NCI-H2196 treated with DMSO at 0.1 percent for 48 hours (cell line): ENCODE measurements around the gene C16orf90.
"Not testable (repeated sequence)": the region's sequence is repeated elsewhere in the genome, so short reads cannot be mapped to it uniquely, and the experiment has no call there.

Experiments used
- DNase-seq: peaks from one replicate; lab custom pipeline; 2025; ENCODE audit not compliant: unreplicated experiment; lab: John Stamatoyannopoulos, UW

C16orf90 gene

GRCh38 chr16:3513892-3514583, 18.7 kb upstream of the C16orf90 start:
- DNase-seq: no peak

GRCh38 chr16:3511286-3512180, 16.2 kb upstream of the C16orf90 start:
- DNase-seq: no peak

- no peak for DNase-seq
Measured at GRCh38 chr16:3510416-3510815, 15.1 kb upstream of the C16orf90 start.

DNA sequence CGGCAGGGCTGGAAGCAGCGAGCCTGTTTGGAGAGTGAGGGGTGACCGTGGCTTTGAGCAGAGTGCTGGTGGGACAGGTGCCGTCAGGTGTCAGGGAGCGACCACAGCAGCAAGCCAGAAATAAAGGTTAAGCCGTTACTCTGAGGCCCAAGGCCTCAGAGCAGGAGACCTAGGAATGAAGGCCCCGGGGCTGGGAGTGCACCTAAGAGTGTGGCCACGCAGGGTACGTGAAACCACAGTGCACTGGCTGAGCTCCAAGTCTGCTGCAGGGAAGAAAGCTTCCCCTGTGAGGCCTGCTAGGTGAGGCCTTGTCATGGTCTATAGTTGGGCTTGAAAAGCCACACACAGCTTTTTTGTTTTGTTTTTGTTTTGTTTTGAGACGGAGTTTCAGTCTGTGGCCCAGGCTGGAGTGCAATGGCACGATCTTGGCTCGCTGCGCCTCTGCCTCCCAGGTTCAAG, 14.2 kb upstream of the C16orf90 start:
- DNase-seq: no peak

DNA sequence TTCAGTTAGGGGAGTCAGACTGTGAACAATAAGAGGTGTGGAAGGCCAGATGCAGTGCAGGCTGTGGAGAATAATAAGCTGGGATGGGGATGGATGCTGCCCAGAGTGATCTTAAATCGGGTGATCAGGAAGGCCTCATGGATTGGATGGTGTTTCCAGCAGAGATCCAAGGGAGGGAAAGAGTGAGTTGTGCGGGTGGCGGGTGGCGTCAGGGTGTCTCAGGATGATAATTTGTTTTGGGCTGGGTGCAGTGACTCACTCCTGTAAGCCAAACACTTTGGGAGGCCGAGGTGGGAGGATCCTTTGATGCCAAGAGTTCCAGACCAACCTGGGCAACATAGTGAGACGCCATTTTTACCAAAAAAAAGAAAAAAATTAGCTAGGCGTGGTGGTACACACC, 13.4 kb upstream of the C16orf90 start:
- no peak for DNase-seq

- DNase-seq: no peak
Measured at GRCh38 chr16:3503523-3503922, 8.2 kb upstream of the C16orf90 start.

GRCh38 chr16:3501783-3502400, 6.6 kb upstream of the C16orf90 start:
- DNase-seq: peak; percentile 14

- not testable (repeated sequence) for DNase-seq
Measured at GRCh38 chr16:3501412-3501761, 6.1 kb upstream of the C16orf90 start.

DNA sequence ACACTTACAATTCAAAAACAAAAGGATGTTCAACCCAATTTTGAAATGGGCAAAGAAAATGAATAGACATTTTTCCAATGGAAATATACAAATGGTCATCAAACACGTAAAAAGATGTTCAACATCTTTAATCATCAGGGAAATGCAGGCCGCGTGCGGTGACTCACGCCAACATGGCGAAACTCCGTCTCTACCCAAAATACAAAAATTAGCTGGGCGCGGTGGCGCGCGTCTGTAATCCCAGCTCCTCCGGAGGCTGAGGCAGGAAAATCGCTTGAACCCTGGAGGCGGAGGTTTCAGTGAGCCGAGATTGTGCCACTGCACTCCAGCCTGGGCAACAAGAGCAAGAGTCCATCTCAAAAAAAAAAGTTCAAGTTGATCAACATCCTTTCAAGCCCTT, 3.7 kb upstream of the C16orf90 start:
- DNase-seq: no peak

GRCh38 chr16:3497771-3498170, 2.5 kb upstream of the C16orf90 start:
- DNase-seq: no peak

DNA sequence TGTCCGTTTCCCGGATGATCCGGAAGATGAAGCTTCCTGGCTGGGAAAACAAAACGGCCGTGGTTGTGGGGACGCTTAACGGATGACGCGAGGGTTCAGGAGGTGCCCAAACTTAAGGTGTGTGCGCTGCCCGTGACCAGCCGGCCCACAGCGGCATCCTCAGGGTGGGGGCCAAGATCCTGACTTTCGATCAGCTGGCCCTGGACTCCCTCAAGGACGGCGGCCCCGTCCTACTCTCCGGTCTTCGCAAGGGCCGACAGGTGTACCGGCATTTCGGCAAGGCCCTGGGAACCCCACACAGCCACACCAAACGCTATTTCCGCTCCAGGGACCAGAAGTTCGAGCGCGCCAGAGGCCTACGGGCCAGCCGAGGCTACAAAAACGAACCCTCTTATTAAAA, 1.1 kb upstream of the C16orf90 start:
- no peak for DNase-seq

GRCh38 chr16:3494386-3494973, 809 bp downstream of the C16orf90 start:
- DNase-seq: no peak

- no peak for DNase-seq
Measured at GRCh38 chr16:3492356-3492755, 2.9 kb downstream of the C16orf90 start.

DNA sequence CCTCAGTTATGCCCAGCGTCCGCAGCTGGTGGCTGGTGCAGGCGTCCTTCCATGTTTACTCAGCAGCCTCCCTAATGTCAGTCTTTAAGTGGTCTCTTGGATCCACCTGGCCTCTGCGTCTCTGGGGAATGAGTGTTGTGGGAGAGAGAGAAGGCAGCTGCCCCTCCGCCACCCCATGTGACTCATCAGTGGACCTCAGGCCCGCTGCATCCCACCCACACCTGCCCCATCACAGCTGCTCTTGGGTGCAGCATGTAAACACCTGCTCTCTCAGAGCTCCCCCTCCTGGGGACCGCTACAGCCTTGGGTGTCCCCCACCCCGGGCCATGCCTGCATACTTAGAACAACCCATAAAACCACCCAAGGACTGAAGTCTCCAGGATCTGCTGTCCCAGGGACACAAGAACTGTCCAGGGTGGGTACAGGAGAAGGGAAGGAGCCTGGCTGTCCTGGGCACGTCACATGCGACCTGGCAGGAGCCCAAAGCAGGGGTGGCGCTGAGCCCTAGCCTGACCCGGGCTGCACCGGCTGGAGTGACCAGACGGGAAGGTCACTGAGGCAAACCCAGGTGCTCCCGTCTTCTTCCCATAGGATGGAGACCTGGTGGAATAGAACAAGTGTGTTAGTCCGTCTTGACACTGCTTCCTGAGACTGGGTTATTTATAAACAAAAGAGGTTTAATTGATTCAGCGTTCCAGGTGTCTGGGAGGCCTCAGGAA, 4.2 kb downstream of the C16orf90 start:
- DNase-seq: no peak

DNA sequence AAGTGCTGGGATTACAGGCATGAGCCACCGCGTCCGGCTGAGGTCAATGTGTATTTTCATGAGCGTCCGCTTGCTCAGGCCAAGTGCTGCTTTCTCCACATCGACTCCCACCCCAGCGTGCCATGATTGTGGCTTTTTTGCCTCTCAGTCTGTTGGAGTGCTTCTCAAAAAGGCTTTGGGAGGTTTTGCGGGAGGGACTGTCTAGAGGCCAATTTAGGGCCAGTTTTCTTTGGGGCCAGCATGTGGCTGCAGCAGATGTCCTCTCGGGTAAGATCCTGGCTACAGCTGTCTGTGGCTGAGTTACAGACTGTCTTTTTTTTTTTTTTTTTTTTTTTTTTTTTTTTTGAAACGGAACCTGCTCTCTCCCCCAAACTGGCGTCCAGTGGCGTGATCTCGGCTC, 6.5 kb downstream of the C16orf90 start:
- DNase-seq: no peak

- no peak for DNase-seq
Measured at GRCh38 chr16:3487521-3488410, 7.5 kb downstream of the C16orf90 start.

DNA sequence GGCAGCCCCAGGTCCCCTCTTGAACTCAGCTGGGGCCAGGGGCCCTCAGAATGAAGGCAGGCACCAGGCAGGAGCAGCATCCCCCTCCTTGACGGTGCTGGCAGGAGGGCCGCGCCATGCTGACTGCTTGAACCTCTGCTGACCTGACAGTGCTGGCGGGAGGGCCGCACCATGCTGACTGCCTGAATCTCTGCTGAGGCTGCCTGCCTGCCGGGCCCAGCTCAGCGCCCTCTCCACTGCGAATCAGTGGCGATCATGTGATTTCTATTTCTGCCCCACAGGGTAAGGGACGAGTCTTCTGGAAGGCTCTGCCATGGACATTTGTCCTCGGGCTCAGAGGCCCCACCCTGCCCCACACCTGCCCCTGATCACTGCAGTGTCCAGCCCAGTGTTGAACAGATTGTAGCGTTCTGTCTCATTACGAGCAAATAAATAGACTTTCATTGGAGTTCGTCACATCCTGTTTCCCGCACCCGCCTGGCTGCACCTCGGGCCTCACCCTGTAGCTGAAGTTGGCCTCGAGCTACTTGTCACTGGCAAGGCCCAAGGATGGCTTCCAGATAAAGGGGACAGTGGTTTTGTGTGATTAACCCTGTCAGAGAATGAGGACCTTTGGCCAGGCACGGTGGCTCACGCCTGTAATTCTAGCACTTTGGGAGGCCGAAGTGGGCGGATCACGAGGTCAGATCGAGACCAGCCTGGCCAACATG, 8.6 kb downstream of the C16orf90 start:
- no peak for DNase-seq

DNA sequence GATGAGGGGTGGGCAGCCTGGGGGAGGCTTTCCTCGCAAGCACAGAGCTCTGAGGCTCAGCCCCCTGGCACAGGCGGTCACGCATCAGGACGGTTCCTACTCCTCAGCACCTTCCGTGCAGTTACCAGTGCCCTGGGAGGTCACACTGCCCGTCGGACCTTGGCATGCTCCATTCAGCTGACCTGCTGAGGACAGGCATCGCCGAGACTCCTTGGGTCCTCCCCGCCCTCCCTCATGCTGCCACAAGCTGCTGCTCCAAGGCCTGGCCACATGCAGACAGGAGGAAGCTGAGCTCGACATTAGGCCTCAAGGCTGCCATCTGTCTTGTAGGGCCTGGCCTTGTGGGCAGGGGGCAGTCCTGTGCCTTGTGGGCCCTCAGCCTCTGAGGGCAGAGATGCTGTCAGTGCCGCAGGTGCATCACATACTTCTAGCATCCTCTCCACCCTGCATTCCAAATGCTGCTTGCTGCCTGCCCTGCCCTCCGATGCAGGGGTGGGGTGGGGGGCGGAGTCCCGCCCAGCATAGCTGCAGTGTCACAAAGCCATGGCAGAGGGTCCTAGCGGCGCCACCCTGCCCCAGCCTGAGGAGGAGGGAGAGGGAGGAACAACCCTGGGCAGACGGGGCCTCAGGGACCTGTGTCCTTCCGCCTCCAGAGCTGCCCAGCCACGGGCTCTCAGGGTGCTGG, 9.3 kb downstream of the C16orf90 start:
- DNase-seq: no peak
